ENCODE data around the gene IKZF2.

Gene IKZF2

GRCh38 chr2:212958757-212959295, 192.6 kb downstream of the IKZF2 start:
- Mint-ChIP-seq H3K4me1 (no peaks in the 10 kb centered on the region), H3K27ac (no peak overlapping the region), H3K27me3 (no peaks in the 10 kb centered on the region), H3K36me3 (no peaks in the 10 kb centered on the region), H3K4me3 (no peak overlapping the region), H3K9me3 (no peaks in the 10 kb centered on the region)
- ATAC-seq: no peak

- Mint-ChIP-seq H3K36me3 (no peaks in the 10 kb centered on the region), H3K4me1 (no peaks in the 10 kb centered on the region), H3K27me3 (no peaks in the 10 kb centered on the region), H3K9me3 (no peaks in the 10 kb centered on the region), H3K4me3 (no peak overlapping the region), H3K27ac (no peak overlapping the region)
- ATAC-seq: no peak
These were observed 193.3 kb downstream of the IKZF2 start for GRCh38 chr2:212958133-212958532.

- Mint-ChIP-seq H3K36me3 (no peaks in the 10 kb centered on the region), H3K4me1 (no peaks in the 10 kb centered on the region), H3K27me3 (no peaks in the 10 kb centered on the region), H3K9me3 (no peaks in the 10 kb centered on the region), H3K4me3 (no peak overlapping the region), H3K27ac (no peak overlapping the region)
- ATAC-seq: no peak
These were observed 193.8 kb downstream of the IKZF2 start for GRCh38 chr2:212957624-212958023.

GRCh38 chr2:212956665-212957607, 194.5 kb downstream of the IKZF2 start:
- no peaks in the 10 kb centered on the region for H3K4me1 Mint-ChIP-seq
- no peak for ATAC-seq
- H3K27ac Mint-ChIP-seq: no peak overlapping the region
- no peak overlapping the region for H3K4me3 Mint-ChIP-seq
- H3K27me3 Mint-ChIP-seq: no peaks in the 10 kb centered on the region
- no peaks in the 10 kb centered on the region for H3K9me3 Mint-ChIP-seq
- no peaks in the 10 kb centered on the region for H3K36me3 Mint-ChIP-seq

- no peak for ATAC-seq
- H3K9me3 Mint-ChIP-seq: no peaks in the 10 kb centered on the region
- no peaks in the 10 kb centered on the region for H3K36me3 Mint-ChIP-seq
- H3K4me3 Mint-ChIP-seq: no peak overlapping the region
- H3K4me1 Mint-ChIP-seq: no peaks in the 10 kb centered on the region
- no peak overlapping the region for H3K27ac Mint-ChIP-seq
- H3K27me3 Mint-ChIP-seq: no peaks in the 10 kb centered on the region
These were observed 198.1 kb downstream of the IKZF2 start for GRCh38 chr2:212953170-212953920.

- no peak for ATAC-seq
- H3K27me3 Mint-ChIP-seq: no peaks in the 10 kb centered on the region
- H3K4me1 Mint-ChIP-seq: no peaks in the 10 kb centered on the region
- no peak overlapping the region for H3K27ac Mint-ChIP-seq
- H3K4me3 Mint-ChIP-seq: no peak overlapping the region
- no peaks in the 10 kb centered on the region for H3K9me3 Mint-ChIP-seq
- no peaks in the 10 kb centered on the region for H3K36me3 Mint-ChIP-seq
These were observed 201.6 kb downstream of the IKZF2 start for GRCh38 chr2:212949786-212950185.

All from stimulated activated memory B cell treated with anti-CD40 and anti-IgM and Interleukin-4, amounts not matched to agents 10 μg/mL and 1 μg/mL and 100 μg/mL, for 72 hours (primary cell).